Esophagus (tissue), 2 donors: ENCODE data around the gene LRRC59. TPM values are rescaled to one million over a fixed set of nuclear protein-coding genes. Genes with fewer than 3 reads are reported as not detected.
A peak's percentile ranks its signal among the peaks of the same experiment; 100 is the strongest.
"Not testable (repeated sequence)": the region's sequence is repeated elsewhere in the genome, so short reads cannot be mapped to it uniquely, and the experiment has no call there.

ENCODE experiments used
- H3K27ac ChIP-seq, 2 donors: one replicate each; pipeline ENCODE4 v1.5.1; 2013; ENCODE audit warnings: low read depth in 2 of 2, mild to moderate bottlenecking in 2 of 2, inconsistent platforms in 1 of 2, low read length in 1 of 2, moderate library complexity in 1 of 2
- H3K27me3 ChIP-seq, 2 donors: one replicate each; pipeline ENCODE4 v1.6.1; 2013; ENCODE audit warnings: low read length in 2 of 2, control low read depth in 1 of 2, mild to moderate bottlenecking in 1 of 2; ENCODE audit not compliant: insufficient read depth in 2 of 2, control insufficient read depth in 1 of 2
- H3K36me3 ChIP-seq, 2 donors: one replicate each; pipeline ENCODE4 v1.6.1; 2013; ENCODE audit warnings: low read length in 1 of 2; ENCODE audit not compliant: control insufficient read depth in 2 of 2, insufficient read depth in 2 of 2
- H3K4me1 ChIP-seq, 2 donors: one replicate each; pipeline ENCODE4 v1.6.1; 2013; ENCODE audit warnings: low read length in 1 of 2; ENCODE audit not compliant: control insufficient read depth in 2 of 2, insufficient read depth in 2 of 2
- H3K4me3 ChIP-seq, 2 donors: one replicate each; pipeline ENCODE4 v1.5.1; 2013; ENCODE audit warnings: low read length in 2 of 2, mild to moderate bottlenecking in 2 of 2, low read depth in 1 of 2, moderate library complexity in 1 of 2
- H3K9me3 ChIP-seq, 2 donors: one replicate each; pipeline ENCODE4 v1.6.1; 2013; ENCODE audit warnings: mild to moderate bottlenecking in 2 of 2, low read depth in 1 of 2, low read length in 1 of 2, moderate library complexity in 1 of 2; ENCODE audit not compliant: control insufficient read depth in 2 of 2, insufficient read depth in 1 of 2
- WGBS, 2 donors: extraction: QIAGEN DNeasy Blood & Tissue Kit; methylation state at CpG; one replicate each; pipeline ENCODE4 v1.1.7; 2013; 5-methylcytosine and 5-hydroxymethylcytosine counted together
- polyA plus RNA-seq, 2 donors: library from polyadenylated mRNA; stranded (reverse); fragments of 200-250 nt; gene quantifications; one replicate each; pipeline ENCODE4 v1.2.3, GENCODE V29; 2013
- donor health status: healthy with polysubstance abuse.
- donor health status: Bipolar disorder and iron deficiency.

The LRRC59 gene
- polyA plus RNA-seq, 2 donors = 18.7 to 52.1 TPM

- no peaks in the 10 kb centered on the region for H3K36me3 ChIP-seq
- H3K4me1 ChIP-seq = peaks cover 0 to 4% of the 10 kb centered on the region in 2 donors
- no peak overlapping the region for H3K27ac ChIP-seq
- no peaks in the 10 kb centered on the region for H3K9me3 ChIP-seq
- WGBS, 2 donors = 81 to 83% methylated on average over 4 of the region's 4 CpGs
- no peak overlapping the region for H3K4me3 ChIP-seq
- no peaks in the 10 kb centered on the region for H3K27me3 ChIP-seq
These were observed 34.9 kb upstream of the LRRC59 start for GRCh38 chr17:50432125-50432762.

GRCh38 chr17:50430821-50431618 lies 33.7 kb upstream of the LRRC59 start:
- H3K27ac ChIP-seq = no peak overlapping the region
- no peak overlapping the region for H3K4me3 ChIP-seq
- 48 to 56% methylated on average over 4 of the region's 4 CpGs for WGBS, 2 donors
- no peaks in the 10 kb centered on the region for H3K36me3 ChIP-seq
- no peaks in the 10 kb centered on the region for H3K9me3 ChIP-seq
- H3K4me1 ChIP-seq = peaks cover 0 to 4% of the 10 kb centered on the region in 2 donors
- no peaks in the 10 kb centered on the region for H3K27me3 ChIP-seq

GRCh38 chr17:50429793-50430192 lies 32.5 kb upstream of the LRRC59 start:
- H3K4me3 ChIP-seq = no peak overlapping the region
- 67 to 82% methylated on average over 4 of the region's 4 CpGs for WGBS, 2 donors
- H3K9me3 ChIP-seq = no peaks in the 10 kb centered on the region
- peaks cover 0 to 10% of the 10 kb centered on the region in 2 donors for H3K4me1 ChIP-seq
- H3K27ac ChIP-seq = peak overlapping the region; percentile 33 to 38
- H3K27me3 ChIP-seq = no peaks in the 10 kb centered on the region
- no peaks in the 10 kb centered on the region for H3K36me3 ChIP-seq

- WGBS, 2 donors = 55 to 61% methylated on average over 7 of the region's 7 CpGs
- Histone ChIP-seq H3K9me3 (no peaks in the 10 kb centered on the region), H3K4me3 (no peak overlapping the region), H3K4me1 (peaks cover 0 to 10% of the 10 kb centered on the region in 2 donors), H3K27me3 (no peaks in the 10 kb centered on the region), H3K27ac (peak overlapping the region; percentile 57 to 81), H3K36me3 (no peaks in the 10 kb centered on the region)
These were observed 31.6 kb upstream of the LRRC59 start for GRCh38 chr17:50428831-50429424.

GRCh38 chr17:50428126-50428525 lies 30.8 kb upstream of the LRRC59 start:
- H3K9me3 ChIP-seq, H3K27me3 ChIP-seq, H3K4me3 ChIP-seq, H3K36me3 ChIP-seq: not testable (repeated sequence)
- 48 to 57% methylated on average over 6 of the region's 6 CpGs for WGBS, 2 donors
- H3K4me1 ChIP-seq = peaks cover 0 to 10% of the 10 kb centered on the region in 2 donors
- H3K27ac ChIP-seq = peak overlapping the region; percentile 16 to 84

- 21 to 24% methylated on average over 4 of the region's 4 CpGs for WGBS, 2 donors
- H3K27ac ChIP-seq = peak overlapping the region; percentile 51 to 84
- H3K4me3 ChIP-seq = peak overlapping the region; percentile 19 to 49
- H3K9me3 ChIP-seq = no peaks in the 10 kb centered on the region
- peaks cover 0 to 10% of the 10 kb centered on the region in 2 donors for H3K4me1 ChIP-seq
- H3K27me3 ChIP-seq = no peaks in the 10 kb centered on the region
- H3K36me3 ChIP-seq = no peaks in the 10 kb centered on the region
These were observed 29.8 kb upstream of the LRRC59 start for GRCh38 chr17:50426814-50427787.

GRCh38 chr17:50426472-50426782 lies 29.1 kb upstream of the LRRC59 start:
- Histone ChIP-seq H3K4me1 (peaks cover 0 to 10% of the 10 kb centered on the region in 2 donors), H3K27ac (peak overlapping the region; percentile 42 to 84), H3K9me3 (no peaks in the 10 kb centered on the region), H3K4me3 (peak overlapping the region; percentile 49 to 69), H3K27me3 (no peaks in the 10 kb centered on the region), H3K36me3 (no peaks in the 10 kb centered on the region)
- 1 to 2% methylated on average over 7 of the region's 7 CpGs for WGBS, 2 donors

GRCh38 chr17:50425682-50426471 lies 28.6 kb upstream of the LRRC59 start, which contains the start of gene ACSF2:
TSS of gene ACSF2 (plus strand) at chr17:50426218. CDS start at chr17:50426262, 44 bp downstream.
- Histone ChIP-seq H3K4me3 (peak within 1 kb of the TSS; percentile 49 to 69), H3K4me1 (peaks cover 0 to 10% of the 10 kb centered on the region in 2 donors), H3K9me3 (no peaks in the 10 kb centered on the region), H3K27ac (peak within 1 kb of the TSS; percentile 42 to 84), H3K36me3 (no peaks in the 10 kb centered on the region), H3K27me3 (no peaks in the 10 kb centered on the region)
- whole genome bisulfite sequencing, 2 donors = 1% methylated on average over 55 to 70 of the region's 70 CpGs
